Smooth muscle cell (in vitro differentiated cells): ENCODE measurements around the gene TMEM138. TPM values are rescaled to one million over a fixed set of nuclear protein-coding genes. Genes with fewer than 3 reads are reported as not detected.

ENCODE experiments used
- DNase-seq: peaks from one replicate; lab custom pipeline; 2025; ENCODE audit not compliant: unreplicated experiment; lab: John Stamatoyannopoulos, UW
- H2AFZ ChIP-seq: fragments of 200-600 bp; sonication (generic); 2 replicates; pipeline ENCODE4 v1.6.0; 2016; ENCODE audit warnings: antibody characterized with exemption, low read depth, mild to moderate bottlenecking
- H3F3A ChIP-seq: fragments of 200-600 bp; sonication (generic); 2 replicates; pipeline ENCODE4 v1.6.0; 2017; ENCODE audit warnings: antibody characterized with exemption, low read depth
- H3K27ac ChIP-seq: fragments of 200-600 bp; sonication (generic); 2 replicates; pipeline ENCODE4 v1.5.1; 2016; ENCODE audit warnings: low read depth, mild to moderate bottlenecking
- H3K27me3 ChIP-seq: fragments of 200-600 bp; sonication (generic); 2 replicates; pipeline ENCODE4 v1.6.1; 2016; ENCODE audit warnings: low read depth, mild to moderate bottlenecking
- H3K36me3 ChIP-seq: fragments of 200-600 bp; sonication (generic); 2 replicates; pipeline ENCODE4 v1.5.1; 2016; ENCODE audit warnings: low read depth
- H3K4me1 ChIP-seq: fragments of 200-600 bp; sonication (generic); 2 replicates; pipeline ENCODE4 v1.5.1; 2016; ENCODE audit warnings: low read depth
- H3K4me2 ChIP-seq: fragments of 200-600 bp; sonication (generic); 2 replicates; pipeline ENCODE4 v1.6.0; 2016; ENCODE audit warnings: mild to moderate bottlenecking
- H3K4me3 ChIP-seq: fragments of 200-600 bp; sonication (generic); 2 replicates; pipeline ENCODE4 v1.5.1; 2016; ENCODE audit warnings: mild to moderate bottlenecking
- H3K79me2 ChIP-seq: fragments of 200-600 bp; sonication (generic); 2 replicates; pipeline ENCODE4 v1.6.0; 2016; ENCODE audit warnings: low read depth, mild to moderate bottlenecking
- H3K9ac ChIP-seq: fragments of 200-600 bp; sonication (generic); 2 replicates; pipeline ENCODE4 v1.6.0; 2016; ENCODE audit warnings: low read depth
- H3K9me3 ChIP-seq: fragments of 200-600 bp; sonication (generic); replicated peaks from 2 replicates; pipeline ENCODE4 v1.5.1; 2016; ENCODE audit warnings: low read depth
- H4K20me1 ChIP-seq: fragments of 200-600 bp; sonication (generic); 2 replicates; pipeline ENCODE4 v1.6.0; 2016; ENCODE audit warnings: low read depth
- WGBS: methylation state at CpG from one replicate; pipeline ENCODE4 v1.1.7; 2016; ENCODE audit warnings: low lambda C conversion rate; 5-methylcytosine and 5-hydroxymethylcytosine counted together
- polyA plus RNA-seq: library from polyadenylated mRNA; unstranded; fragments of >200 nt; fragmentation: Nextera tagmentation; extraction: Ambion mirVana; gene quantifications from 2 replicates; pipeline ENCODE4 v1.2.1, GENCODE V29; 2016
- total RNA-seq: library from RNA; depleted of rRNA; stranded (reverse); fragments of >200 nt; gene quantifications from 2 replicates; pipeline ENCODE4 v1.2.3, GENCODE V29; 2014
- TF ChIP-seq, protein P1 (sequence below): fragments of 200-600 bp; sonication (generic); IDR thresholded peaks from 2 replicates; pipeline ENCODE4 v1.5.1; 2017; ENCODE audit warnings: borderline replicate concordance, mild to moderate bottlenecking, antibody characterized with exemption; ENCODE audit not compliant: insufficient read depth, poor library complexity, severe bottlenecking

Gene TMEM138
- total and polyA plus RNA-seq, 2 experiments from 2014 or later: 44.2 to 51.4 TPM

DNA sequence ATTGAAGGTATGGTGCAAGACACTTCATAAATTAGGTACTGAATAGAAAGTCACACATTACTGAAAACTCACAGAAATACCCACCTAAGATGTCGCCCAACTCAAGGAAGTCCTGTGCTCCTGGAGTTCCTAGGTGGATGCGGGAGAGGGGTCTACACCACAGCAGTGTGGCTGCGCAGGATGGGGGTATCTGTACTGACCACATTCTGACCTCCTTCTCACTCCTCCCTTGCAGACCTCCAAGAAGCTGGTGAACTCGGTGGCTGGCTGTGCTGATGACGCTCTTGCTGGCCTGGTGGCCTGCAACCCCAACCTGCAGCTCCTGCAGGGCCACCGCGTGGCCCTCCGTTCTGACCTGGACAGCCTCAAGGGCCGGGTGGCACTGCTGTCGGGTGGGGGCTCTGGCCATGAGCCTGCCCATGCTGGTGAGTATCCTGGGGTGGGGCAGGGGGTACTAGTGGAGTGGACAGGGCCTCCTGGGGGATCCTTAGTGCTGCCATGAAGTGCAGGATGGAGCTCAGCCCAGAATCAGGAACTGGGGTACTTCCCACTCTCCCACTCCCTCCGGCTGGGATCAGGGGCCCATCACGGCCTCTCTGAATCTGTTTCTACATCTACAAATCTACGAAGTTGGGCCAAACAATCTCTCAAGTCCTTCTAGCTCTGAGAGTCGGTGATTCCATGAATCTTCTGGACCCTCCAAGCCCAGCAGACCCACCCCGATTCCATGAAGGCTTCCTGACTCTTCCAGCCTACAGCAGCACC is 24.3 kb upstream of the TMEM138 start:
- no peaks in the 10 kb centered on the region for H3K27me3 ChIP-seq
- TF ChIP-seq, protein P1, sequence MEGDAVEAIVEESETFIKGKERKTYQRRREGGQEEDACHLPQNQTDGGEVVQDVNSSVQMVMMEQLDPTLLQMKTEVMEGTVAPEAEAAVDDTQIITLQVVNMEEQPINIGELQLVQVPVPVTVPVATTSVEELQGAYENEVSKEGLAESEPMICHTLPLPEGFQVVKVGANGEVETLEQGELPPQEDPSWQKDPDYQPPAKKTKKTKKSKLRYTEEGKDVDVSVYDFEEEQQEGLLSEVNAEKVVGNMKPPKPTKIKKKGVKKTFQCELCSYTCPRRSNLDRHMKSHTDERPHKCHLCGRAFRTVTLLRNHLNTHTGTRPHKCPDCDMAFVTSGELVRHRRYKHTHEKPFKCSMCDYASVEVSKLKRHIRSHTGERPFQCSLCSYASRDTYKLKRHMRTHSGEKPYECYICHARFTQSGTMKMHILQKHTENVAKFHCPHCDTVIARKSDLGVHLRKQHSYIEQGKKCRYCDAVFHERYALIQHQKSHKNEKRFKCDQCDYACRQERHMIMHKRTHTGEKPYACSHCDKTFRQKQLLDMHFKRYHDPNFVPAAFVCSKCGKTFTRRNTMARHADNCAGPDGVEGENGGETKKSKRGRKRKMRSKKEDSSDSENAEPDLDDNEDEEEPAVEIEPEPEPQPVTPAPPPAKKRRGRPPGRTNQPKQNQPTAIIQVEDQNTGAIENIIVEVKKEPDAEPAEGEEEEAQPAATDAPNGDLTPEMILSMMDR: no peak

DNA sequence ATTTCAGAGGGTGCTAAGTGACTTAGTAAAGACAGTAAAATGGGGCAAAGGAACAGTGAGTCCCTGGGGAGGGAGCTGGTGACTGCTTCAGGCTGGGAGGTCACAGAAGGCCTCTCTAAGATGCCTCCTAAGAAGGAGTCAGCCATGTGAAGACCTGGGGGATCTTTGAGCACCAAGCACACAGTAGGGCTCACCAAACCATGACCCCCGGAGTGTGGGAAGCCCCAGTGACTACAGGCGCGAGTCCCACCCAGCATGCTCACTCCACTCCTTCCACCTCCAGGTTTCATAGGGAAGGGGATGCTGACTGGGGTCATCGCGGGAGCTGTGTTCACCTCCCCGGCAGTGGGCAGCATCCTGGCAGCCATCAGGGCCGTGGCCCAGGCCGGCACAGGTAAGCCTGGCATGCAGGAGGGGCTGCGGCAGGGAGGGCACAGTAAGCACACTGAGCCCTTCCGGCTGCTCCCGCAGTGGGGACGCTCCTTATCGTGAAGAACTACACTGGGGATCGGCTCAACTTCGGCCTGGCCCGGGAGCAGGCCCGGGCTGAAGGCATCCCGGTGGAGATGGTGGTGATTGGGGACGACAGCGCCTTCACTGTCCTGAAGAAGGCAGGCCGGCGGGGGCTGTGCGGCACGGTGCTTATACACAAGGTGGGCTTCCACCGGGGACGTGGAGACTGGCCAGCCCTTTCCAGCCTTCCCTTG is 23.2 kb upstream of the TMEM138 start:
- Histone ChIP-seq H3K4me3 (no peak overlapping the region), H3K9me3 (no peaks in the 10 kb centered on the region), H3K9ac (no peak overlapping the region), H3K4me1 (peaks cover 3% of the 10 kb centered on the region), H3K79me2 (no peaks in the 10 kb centered on the region), H2AFZ (no peak overlapping the region), H3K4me2 (no peak overlapping the region), H3K27me3 (no peaks in the 10 kb centered on the region), H3K27ac (no peak overlapping the region), H4K20me1 (no peaks in the 10 kb centered on the region), H3F3A (no peaks in the 10 kb centered on the region), H3K36me3 (no peaks in the 10 kb centered on the region)
- TF ChIP-seq, protein P1: no peak
- no peak for DNase-seq
- 96% methylated on average over 25 of the region's 26 CpGs for WGBS

More for the DNA sequence above, 24.3 kb upstream of the TMEM138 start:
- Histone ChIP-seq H3K79me2 (peaks cover under 1% of the 10 kb centered on the region), H4K20me1 (no peaks in the 10 kb centered on the region), H3K36me3 (no peaks in the 10 kb centered on the region), H3F3A (no peaks in the 10 kb centered on the region), H3K9ac (no peak overlapping the region), H3K4me2 (no peak overlapping the region), H3K4me1 (peaks cover 9% of the 10 kb centered on the region), H3K9me3 (no peaks in the 10 kb centered on the region), H3K4me3 (no peak overlapping the region), H3K27ac (no peak overlapping the region), H2AFZ (no peak overlapping the region)
- no peak for DNase-seq
- WGBS: 95% methylated on average over 15 of the region's 15 CpGs

DNA sequence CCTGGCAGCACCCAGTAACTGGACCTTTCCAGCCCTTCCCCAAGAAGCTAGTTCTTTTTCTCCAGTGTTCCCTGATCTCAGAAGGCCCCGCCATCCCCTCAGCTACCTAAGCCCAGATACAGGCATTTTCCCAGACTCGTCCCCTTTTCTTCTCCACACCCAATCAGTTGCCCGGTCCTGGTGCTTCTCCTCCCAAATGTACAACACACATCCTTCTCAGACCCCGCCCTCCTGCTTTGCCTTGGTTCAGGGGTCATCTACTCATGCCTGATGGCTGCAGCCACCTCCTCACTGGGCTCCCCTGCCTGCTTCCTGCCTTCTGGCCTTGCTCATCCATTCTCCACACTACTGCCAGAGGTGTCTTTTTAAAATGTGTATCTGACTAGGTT is 22.7 kb upstream of the TMEM138 start:
- TF ChIP-seq, protein P1: no peak
- Histone ChIP-seq H3K79me2 (no peaks in the 10 kb centered on the region), H3F3A (no peaks in the 10 kb centered on the region), H3K36me3 (no peaks in the 10 kb centered on the region), H2AFZ (no peak overlapping the region), H3K27ac (no peak overlapping the region), H3K9ac (no peak overlapping the region), H3K27me3 (no peaks in the 10 kb centered on the region), H3K4me3 (no peak overlapping the region), H4K20me1 (no peaks in the 10 kb centered on the region), H3K4me2 (no peak overlapping the region), H3K9me3 (no peaks in the 10 kb centered on the region), H3K4me1 (peaks cover 3% of the 10 kb centered on the region)
- 93% methylated on average over 4 of the region's 4 CpGs for WGBS
- DNase-seq: no peak
